22Rv1 (cell line): Measurements from ENCODE around the gene SF3B6.

Experiments
- CTCF ChIP-seq: fragments of 450-650 bp; IDR thresholded peaks from 2 replicates; pipeline ENCODE4 v1.5.1; 2017; ENCODE audit warnings: mild to moderate bottlenecking
- ZFX ChIP-seq: fragments of 450-650 bp; IDR thresholded peaks from 2 replicates; pipeline ENCODE4 v1.6.1; 2017; ENCODE audit warnings: antibody characterized with exemption, borderline replicate concordance

GRCh38 chr2:24121469-24121868 lies 45.3 kb upstream of the SF3B6 start:
- TF ChIP-seq CTCF (no peak), ZFX (no peak)
